ENCODE results near the gene RASGRF2.
"Not testable (repeated sequence)": the region's sequence is repeated elsewhere in the genome, so short reads cannot be mapped to it uniquely, and the experiment has no call there.

GRCh38 chr5:81028888-81029287 is 68.7 kb downstream of the RASGRF2 start:
- not testable (repeated sequence) for TF ChIP-seq CTCF, POLR2A (IDR thresholded peaks at IDR 0.05)

All from suprapubic skin (tissue), 3 donors.